Superior temporal gyrus (tissue), 1 donor: ENCODE results near the gene CFAP100.
A peak's percentile ranks its signal among the peaks of the same experiment; 100 is the strongest.

ENCODE experiments used
- DNase-seq: peaks from one replicate; pipeline ENCODE4 v3.0.0-alpha.2; 2016; ENCODE audit errors: extremely low spot score

The CFAP100 gene

DNA sequence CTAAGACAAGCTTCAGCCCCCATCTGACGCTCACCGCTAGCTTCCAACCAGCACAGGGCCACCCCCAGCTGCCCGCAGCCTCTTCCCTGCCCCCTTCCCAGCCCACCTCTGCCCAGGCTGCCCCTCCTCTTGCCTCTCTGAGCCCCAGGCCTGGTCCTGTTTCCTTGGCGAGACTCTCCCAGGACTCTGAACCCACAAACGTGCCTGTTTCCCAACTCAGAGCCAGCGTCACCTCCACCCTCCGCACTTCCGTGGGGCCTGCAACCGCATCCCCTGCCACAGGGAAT is 45.9 kb downstream of the CFAP100 start:
- DNase-seq: no peak

DNA sequence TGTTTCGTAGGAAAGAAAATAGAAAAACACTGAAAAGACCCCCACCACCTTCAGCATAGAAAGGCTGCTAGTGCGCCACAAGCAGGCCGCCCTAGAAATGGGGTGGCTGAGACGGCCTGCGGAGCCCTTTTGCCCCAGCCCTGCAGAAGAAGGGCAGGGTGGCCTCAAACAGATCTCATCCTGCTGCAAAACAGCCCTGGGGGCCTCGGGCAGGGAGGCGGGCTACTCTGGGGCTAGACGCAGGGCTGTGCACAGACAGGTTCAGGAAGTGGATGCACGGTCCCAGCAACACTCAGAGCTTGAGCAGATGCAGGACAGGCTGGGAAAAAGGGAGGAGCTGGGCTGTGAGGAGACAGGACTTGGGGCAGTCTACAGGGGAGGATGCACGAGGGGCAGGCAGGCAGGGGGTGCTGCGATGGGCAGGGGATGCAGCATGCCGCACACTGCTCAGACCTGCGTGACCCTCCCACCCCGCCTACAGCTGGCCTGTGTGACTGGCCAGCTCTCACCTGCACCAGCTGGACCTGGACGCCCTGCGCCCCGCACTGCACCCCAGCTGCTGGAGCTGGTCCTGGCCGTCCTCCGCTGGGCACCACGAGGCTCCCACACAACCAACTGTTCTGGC is 46.7 kb downstream of the CFAP100 start:
- no peak for DNase-seq

DNA sequence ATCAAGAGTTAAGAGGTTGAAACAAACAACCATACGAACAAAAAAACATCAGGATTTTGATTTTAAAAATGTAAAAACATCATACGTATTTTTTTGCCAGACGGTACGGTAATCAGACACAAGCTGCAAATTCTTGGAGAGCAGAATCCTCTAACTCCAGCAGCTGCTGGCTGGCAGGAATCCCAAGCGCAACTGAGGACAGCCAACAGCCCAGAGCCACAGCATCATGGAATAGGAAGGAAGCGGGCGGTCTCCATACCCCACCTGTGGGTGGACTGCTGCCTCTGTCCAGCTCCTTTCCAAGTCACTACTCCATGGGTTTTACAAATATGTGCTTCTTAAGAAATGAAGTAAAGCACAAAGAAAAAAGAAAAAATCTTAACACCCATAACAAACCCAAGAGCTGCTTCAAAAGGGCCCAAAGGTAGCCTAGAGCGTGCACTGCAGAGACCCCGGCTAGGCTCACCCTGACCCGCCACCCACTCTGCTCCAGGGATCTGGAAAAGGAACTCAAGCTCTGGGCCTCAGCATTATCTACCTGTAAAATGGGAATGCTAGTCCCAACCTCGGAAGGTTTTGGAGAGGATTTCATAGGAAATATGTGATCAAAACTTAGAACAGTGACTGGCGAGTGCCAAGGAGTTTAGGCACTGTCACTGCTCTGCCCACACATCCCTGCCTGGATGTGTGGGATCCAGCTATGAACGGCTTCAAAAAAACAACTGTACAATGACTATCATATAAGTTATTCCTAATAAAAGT is 47.6 kb downstream of the CFAP100 start:
- DNase-seq: peak; percentile 44

DNA sequence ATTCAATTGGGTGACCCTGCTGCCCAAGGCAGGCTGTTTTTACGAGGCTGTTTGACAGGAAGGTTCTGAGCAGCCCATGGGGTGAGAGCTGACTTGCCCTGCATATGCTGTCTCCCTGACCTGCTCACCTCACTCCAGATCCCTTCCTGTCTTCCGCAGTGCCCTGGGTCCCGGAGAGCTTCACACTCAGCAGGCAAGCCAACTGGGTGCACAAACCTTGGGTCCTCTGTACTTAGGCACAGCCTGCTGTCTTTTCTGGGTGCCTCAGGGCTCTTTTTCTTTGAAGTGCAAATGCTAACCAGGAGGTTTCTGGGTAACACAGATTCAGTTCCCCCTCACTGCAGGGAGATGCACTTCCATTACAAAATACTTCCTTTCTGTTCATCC is 48.1 kb downstream of the CFAP100 start:
- DNase-seq: no peak

DNA sequence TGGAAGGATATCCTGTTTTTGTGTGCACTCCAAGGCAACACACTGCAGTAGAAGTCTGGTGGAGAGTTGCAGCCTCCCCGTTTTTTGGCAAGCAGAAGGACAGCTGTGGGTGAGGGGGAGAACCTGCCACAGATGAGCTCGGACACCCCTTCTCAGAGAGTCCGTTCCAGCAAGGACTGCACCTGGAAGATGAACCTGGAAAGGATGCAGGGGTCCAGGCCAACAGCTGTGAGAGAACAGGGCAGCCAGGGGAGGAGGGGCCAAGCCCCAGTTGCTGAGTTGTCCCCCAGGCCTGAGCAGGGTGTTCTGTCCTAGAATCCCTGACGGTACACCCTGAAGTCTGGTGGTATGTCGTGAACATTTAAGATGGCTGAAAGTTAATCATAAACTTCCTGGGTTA is 50.8 kb downstream of the CFAP100 start:
- no peak for DNase-seq

DNA sequence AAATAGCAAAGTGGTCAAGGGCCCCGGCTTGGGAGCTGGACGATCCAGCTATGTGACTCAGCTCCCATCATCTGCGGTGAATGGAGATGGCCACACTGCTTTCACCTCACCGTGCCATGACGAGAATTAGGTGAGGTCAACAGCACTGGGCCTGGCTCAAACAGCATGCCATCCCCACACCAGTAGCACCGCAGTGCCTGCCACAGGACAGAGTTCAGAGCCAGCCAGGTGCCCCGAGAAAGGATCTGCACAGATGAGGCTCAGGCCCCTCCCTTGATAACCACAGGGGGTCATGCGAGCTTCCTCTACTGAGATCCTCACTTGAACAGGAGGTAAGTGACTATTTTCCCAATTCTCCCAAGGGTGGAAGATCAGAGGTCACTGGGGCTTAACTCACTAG is 51.6 kb downstream of the CFAP100 start:
- DNase-seq: no peak

DNA sequence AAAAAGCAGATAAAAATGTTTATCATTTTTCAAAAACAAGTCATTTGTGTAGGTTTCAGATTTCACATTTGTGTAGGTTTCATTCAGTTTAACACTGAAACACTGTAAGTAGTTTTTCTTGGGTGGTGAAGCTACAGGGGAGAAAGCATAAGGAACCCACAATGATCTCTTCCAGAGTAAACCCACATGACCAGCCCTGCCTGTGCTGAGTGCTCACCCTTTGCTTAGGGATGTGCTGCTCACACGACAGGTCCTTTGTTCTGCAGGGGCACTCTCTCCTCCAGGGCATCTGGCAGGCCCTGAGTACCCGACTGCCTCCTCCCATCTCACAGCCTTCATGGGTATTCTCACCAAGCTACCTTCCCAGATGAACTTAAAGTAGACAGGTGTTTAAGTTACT is 52.1 kb downstream of the CFAP100 start:
- no peak for DNase-seq

DNA sequence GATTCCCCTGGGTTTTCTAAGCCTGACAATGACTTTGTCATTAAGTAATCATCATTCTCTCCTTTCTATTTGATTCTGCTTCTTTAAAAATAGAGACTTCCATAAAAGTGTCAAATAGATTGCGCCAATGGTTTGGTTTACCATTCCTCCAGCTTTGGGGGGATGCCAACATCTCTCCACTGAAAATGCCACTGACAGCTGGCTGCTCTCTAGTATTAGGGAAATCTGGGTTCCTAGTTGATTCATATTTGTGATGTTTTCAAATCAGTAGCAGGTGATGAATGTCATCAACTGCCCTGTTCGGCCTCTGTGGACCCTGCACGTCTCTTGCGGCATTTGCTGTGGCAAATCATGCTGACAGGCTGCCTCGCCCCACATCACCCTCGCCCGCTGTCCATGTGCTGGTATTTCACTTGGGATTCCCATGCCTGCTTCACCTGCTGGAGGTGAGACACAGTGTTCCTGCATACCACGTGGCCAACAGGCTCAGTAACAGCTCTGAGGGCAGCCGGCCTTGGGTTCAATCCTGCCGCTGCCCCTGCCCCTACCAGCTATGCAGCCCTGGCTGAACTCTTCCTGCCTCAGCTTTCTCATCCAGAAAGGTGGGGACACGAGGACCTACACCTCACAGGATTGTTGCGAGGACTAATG is 52.9 kb downstream of the CFAP100 start:
- no peak for DNase-seq

DNA sequence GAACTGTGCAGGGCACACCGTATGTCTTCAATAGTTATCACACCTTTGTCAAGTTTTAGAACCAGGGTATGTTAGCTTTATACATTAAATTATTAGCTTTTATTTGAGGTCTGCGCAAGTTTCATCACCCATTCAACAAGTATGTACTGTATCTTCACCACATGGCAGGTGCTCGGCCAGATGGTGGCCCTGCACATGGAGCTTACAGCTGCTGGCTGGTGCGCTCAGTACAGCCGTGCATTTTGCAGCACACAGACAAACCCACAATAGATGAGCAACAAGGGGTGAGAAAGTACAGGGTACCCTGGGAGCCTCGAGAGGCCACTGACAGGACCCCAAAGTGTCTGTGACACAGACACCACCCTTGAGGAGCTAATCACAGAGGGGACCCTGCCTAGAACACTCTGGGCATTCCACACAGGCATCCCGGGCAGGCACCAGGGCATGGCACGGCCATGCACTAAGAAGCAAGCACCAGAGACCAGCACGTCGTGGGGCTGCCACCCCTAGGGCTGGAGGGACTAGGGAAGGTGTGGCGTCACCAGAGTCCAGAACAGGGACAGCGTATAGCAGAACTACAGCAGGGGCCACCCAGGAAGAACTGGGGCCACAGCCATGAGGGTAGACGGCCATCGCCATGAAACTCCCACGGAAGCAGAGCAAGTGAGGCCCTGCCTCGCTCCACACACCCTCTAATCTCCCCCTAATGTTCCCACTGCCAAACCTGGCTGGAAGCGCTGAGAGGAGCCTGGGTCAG is 53.6 kb downstream of the CFAP100 start:
- no peak for DNase-seq

DNA sequence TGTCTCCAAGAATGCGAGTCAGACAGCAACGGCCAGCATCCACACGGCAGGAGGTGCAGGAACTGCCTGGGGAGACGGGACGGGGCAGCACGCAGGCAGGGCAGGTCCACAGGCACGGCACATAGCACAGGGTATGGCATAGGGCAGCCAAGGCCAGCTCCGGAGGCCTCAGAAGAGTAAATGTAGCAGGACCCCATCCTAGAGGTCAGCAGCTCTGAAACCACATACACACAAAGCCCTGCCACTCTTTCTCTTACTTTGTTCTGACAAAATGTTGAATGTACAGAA is 54.1 kb downstream of the CFAP100 start:
- no peak for DNase-seq

DNA sequence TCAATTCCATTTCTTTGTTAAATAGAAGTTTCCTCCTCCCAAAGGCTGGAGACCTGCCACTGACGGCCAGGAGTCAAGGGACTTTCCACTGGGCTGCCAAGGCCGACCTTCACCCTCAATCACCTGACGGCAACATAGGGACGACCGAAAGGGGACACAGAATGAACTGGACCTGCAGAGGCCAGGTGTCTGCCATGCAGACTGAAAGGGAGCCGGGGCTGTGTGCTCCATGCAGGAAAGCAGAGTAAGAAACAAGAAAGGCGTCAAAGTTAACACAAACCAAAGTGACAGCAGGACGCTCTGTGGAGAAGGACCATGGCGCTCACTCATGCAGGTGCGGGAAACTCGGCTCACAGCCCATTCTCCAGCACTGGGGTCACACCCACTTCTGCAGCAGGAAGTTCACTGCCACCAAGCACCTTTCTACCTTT is 54.9 kb downstream of the CFAP100 start:
- no peak for DNase-seq

DNA sequence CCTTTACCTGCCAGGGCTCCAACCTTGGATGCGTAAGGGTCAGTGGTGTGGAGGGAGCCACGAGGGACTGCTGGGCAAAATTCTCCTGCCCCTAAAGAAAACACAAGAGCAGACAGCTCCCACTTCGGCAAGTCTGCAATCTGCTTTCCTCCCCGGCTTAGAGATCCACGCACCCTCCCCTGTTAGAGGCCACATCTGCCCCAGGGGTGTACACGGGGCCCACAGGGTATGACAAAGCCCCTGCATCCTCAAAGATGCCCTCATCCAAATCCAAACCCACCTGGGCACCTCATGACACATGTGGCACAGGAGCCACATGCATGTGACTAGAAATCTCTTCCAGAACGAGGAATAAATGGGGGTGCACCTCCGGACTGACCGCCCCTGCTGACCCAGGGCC is 55.5 kb downstream of the CFAP100 start:
- no peak for DNase-seq

DNA sequence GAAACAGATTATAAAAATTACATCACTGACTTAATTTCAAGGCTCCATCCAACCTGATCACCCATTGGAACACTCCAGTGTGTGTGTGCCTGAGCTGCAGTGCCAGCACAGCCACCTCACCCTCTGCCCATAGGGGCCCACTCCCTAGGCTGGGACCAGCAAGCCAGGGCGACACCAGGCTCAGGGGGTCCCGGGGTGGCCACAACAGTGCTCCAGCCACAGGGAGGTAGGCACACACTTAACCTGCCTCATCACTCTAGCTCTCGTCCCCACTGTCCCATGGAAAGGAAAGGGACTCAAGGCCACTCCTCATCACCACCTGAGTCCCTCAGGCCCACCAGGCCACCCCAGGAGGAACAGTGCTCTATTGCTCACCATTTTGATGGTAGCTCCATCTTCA is 56.0 kb downstream of the CFAP100 start:
- no peak for DNase-seq

DNA sequence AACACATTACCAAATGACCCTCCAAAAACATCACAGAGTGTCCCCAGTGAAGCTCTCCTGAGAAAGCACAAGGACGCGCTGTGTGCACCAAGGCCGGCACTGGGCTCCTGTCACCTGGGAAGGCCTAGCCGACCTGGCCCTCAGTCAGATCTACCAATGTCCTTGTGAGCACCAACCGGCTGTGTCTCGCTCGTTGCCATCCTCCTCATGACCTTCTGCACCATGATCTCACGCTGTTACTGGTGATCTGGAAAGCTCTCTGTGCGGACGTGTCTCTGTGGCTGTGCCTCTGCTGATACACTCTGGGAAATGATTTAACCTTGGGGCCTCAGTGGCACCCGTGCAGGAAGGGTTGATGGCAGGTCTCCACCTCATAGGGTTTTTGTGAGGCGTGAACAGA is 56.8 kb downstream of the CFAP100 start:
- no peak for DNase-seq

DNA sequence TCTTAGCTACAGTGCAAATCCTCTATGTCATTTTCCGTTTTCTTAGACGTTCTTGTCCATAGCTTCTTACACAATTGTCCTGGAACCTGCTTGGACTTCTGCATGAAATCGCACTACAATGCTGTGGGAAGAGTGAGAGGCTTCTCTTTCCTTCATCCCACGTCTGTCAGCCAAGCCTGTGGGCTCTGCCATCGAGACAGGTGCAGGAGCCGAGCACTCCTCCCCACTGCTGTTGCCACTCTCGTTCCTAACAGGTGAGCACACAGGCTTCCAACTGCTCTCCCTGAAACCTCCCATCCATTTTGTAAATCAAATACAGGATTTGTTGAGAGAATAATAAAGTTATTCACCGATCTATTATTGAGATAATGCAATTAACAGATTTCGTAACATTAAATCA is 57.5 kb downstream of the CFAP100 start:
- no peak for DNase-seq

DNA sequence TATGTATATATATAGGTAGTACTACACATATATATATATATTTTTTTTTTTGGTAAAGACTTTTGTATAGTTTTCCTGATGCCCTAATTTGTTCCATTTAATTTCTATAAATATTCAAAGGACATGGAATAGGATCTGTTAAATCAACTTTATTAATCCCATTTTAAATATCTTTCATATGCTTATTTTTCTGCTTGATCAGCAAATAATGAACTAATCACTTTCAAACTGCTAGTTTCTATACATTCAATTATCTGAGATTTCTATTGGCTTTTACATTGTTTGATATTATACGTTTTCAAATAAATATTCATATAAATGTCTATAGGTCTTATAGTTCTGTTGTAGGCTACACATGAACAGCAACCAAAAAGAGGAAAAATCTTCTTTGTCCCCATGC is 59.3 kb downstream of the CFAP100 start:
- DNase-seq: no peak

DNA sequence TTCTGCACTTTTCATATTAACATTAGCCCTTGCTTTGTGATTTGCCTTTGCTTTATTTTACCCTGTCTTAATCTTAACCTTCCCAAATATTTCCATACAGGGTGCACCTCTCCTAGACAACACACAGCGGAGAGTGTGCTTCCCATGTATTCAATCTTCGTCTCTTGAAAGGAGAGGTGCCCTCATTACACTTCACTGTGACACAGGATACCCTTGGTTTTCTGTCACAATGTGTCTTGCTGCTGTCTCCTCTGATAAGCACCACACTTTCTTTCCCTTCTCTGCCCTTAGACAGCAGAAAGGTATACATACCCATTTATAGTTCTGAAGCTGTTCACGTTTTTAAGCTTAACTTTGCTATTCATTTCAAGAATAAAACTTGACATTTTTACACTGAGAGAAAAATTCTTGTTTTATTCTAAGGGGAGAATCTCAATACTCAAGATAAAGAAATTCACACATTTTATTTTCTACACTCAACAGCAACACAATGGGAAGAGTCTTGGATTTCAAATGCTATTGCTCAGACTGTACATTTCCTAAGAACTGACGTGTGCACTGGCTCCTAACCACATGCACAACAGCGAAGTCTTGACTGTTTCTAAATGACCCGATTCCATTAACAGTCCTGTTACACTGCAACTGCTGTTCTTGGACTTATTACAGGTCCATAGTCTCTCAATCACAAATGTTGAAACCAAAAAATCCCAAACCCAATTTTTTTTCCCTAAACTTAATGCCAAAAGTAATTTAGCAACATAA is 59.9 kb downstream of the CFAP100 start:
- no peak for DNase-seq

DNA sequence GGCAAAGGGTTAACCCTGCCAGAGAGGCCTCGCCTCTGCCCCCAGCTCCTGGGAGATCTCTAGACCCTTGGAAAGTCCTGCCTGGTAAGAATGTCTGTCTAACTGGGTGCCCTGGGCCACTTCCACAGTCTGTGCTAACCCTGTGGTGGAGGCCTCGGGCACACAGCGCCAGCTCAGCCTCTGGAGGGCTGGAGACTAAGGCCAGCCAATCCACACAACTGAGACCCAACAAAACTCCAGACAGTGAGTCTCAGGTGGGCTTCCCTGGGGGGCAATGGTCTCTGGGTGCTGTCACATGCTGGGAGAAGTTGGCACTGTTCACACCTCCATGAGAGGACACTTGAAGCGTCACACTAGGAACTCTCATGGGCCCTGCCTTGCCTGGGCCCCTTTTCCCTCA is 61.5 kb downstream of the CFAP100 start:
- DNase-seq: no peak

DNA sequence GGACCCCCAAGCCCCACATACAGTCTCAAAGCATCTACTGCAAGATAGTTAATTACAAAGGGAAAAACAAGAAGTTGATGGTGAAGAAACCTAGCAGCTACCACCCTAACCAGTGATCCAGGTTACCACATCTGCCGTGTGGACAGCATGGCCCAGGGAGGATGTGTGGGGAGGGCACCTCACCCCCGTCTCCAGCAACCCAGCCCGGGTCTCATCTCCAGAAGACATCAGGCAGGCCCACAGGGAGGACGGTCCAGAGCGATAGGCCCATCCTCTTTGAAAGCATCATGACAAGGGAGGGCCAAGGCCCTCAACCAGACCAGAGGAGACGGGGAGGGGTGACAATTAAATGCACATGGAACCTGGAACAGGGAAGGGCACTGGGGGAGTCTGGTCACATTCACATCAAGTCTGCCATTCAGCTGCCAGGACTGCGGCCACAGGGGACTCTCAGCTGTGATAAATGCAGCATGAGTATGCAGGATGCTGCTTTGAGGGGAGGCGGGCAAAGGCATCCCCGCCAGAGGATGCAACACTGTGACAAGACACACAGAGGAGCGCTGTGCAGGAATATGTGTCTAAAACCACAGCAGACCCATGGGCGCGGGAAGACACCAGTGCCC is 62.2 kb downstream of the CFAP100 start:
- no peak for DNase-seq

DNA sequence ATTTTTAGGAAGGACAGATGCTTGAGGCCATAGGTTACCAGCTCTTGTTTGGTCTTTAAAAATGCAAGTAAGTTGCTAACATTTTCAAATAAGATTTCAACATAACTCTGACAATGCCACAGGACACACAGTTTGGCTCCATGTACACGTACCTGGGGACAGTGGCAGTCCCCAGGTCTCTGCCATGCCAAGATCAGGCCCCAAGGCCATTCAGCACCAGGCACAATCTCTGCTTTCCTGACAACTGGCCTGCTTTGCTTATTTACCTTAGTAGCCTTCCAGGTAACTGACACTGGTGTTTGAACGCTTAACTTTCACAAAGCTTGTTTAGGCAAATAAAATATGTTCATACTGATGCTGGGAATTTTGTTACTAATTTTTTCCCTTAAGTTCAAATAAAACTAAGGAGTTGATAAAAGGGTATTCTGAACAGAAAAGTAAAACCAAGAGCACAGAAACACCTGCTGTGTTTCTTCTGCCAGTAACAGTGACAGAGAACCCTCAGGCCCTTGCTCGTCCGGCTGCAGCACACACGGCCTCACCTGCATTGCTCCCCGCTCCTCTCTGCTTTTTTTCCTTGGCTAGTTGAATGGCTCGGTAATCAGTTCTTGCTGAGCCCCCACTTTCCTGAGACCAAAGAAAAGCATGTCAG is 64.5 kb downstream of the CFAP100 start:
- DNase-seq: no peak

DNA sequence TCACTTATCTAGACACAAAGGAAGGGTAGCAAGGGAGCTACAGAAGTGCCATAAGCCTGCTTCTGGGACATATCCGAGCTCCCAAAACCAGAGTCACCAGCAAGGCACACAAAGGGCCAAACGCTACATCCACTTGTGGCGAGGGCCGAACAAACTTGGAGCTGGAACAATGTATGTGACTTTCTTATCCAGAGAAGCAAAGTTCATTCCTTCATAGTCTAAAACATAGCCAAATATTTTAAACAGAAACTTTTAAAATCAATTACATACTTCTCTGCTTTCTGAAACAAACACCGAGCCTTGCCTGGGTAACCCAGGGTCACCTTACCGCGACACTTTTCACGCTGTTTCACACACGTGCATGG is 65.0 kb downstream of the CFAP100 start:
- no peak for DNase-seq
